ENCODE results near the gene FBN3.

The FBN3 gene

GRCh38 chr19:8087876-8088275, 61.5 kb downstream of the FBN3 start:
- no peak for DNase-seq

DNA sequence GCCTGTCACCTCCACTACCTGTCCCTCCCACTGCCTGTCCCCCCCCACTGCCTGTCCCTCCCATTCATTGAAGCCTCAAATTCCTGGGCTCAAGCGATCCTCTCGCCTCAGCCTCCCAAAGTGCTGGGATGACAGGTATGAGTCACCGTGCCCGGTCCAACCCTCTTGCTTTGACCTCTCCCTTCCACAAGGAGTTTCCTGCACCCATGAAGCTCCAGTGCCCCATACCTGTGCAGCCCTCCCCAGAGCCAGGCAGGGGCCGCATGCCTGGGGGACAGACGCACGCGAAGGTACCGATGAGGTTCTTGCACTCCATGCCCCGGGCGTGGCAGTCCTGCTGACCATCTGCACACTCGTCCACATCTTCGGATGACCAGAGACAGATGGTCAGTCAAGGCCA, 62.5 kb downstream of the FBN3 start:
- no peak for DNase-seq

- no peak for DNase-seq
Measured at GRCh38 chr19:8085598-8086408, 63.6 kb downstream of the FBN3 start.

DNA sequence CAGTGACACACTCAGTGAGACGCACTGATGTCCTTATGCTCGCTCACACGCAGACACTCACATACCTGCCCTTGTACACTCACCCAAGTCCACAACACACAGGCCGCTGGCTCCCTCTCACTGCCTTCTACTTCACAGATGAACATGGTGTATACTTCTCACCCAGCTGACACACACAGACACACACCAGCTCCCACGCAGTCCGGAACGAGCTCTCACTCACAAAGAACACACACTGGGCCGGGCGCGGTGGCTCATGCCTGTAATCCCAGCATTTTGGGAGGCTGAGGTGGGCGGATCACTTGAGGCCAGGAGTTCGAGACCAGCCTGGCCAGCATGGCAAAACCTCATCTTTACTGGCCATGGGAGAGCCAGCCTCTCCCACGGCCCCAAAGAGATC, 65.2 kb downstream of the FBN3 start:
- DNase-seq = no peak

DNA sequence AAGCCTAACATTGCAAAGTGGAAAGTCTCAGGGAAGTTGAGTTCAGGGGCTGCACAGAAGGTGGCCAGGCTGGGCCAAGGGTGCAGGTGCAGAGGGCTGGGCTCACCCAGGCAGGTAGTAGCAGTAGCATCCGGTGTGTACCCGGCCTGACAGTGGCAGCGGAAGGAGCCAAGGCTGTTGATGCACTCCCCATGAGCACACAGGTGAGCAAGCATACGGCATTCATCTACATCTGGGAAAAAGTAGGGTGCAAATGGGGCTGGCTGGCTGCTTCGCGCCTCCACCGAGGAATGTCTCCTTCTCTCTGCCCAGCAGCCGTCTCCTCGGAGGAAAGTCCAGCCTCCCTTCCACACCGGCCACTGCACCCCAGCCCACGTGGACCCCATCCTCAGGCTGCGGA, 66.3 kb downstream of the FBN3 start:
- DNase-seq = no peak

GRCh38 chr19:8081569-8082550, 67.5 kb downstream of the FBN3 start:
- DNase-seq = no peak

- DNase-seq = no peak
Measured at GRCh38 chr19:8080832-8081231, 68.6 kb downstream of the FBN3 start.

GRCh38 chr19:8079988-8080387, 69.4 kb downstream of the FBN3 start:
- DNase-seq = no peak

DNA sequence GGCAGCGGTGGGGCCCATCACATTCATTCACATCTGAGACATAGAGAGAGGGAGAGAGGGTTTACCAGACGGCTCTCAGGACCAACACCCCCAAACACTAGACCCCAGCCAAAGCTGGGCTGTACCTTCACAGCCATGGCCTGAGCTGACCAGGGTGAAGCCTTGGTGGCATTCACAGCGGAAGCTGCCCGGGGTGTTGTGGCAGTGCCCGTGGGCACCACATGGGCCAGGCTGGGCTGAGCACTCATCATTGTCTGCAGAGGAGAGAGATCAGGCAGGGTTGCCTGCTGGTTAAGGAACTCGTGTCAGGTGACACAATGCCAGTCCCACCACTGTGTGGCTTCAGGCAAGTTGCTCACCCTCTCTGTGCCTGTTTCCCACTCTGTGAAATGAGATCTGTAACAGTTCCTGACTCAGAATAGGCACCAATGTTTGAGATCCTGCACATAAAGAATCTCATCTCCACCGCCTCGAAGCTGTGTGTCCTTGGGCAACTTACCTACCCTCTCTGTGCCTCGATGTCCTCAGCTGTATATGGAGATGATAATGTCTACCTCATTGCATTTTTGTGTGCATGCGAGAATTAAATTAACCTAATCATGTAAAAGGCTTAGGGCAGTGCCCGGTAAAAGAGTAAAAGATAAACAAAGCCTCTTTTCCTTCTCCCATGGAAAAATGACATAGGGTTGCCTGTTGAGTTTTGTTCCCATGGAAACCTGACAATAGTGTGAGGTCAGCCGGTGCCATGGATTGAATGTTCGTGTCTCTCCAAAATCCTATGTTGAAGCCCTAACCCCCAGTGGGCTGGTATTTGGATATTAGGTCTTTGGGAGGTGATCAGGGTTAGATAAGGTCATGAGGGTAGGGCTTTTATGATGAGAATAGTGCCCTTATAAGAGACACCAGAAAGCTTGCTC, 74.0 kb downstream of the FBN3 start:
- DNase-seq = no peak

GRCh38 chr19:8074501-8074900, 74.9 kb downstream of the FBN3 start:
- DNase-seq = no peak

DNA sequence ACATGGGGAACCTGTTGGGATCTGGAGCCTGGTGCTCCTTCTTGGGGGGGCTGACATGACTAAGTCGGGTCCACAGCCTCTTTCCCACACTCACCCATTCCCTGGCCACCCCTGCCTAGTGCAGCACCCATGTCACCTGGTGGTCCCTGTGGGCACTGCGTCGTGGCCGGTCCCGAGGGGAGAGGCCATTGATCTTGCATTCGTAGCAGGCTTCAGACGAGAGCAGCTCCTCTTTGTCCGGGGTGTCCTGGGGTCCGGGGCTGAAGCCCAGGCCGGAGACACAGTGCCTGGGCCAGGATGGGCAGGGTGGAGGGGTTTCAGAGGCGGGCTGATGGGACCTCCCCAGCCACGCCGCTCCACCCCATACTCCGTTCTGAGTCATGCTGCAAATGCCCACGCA, 77.5 kb downstream of the FBN3 start:
- no peak for DNase-seq

- no peak for DNase-seq
Measured at GRCh38 chr19:8069096-8069973, 80.1 kb downstream of the FBN3 start.

- no peak for DNase-seq
Measured at GRCh38 chr19:8065875-8066261, 83.5 kb downstream of the FBN3 start.

GRCh38 chr19:8064911-8065874, 84.2 kb downstream of the FBN3 start:
- DNase-seq = no peak

DNA sequence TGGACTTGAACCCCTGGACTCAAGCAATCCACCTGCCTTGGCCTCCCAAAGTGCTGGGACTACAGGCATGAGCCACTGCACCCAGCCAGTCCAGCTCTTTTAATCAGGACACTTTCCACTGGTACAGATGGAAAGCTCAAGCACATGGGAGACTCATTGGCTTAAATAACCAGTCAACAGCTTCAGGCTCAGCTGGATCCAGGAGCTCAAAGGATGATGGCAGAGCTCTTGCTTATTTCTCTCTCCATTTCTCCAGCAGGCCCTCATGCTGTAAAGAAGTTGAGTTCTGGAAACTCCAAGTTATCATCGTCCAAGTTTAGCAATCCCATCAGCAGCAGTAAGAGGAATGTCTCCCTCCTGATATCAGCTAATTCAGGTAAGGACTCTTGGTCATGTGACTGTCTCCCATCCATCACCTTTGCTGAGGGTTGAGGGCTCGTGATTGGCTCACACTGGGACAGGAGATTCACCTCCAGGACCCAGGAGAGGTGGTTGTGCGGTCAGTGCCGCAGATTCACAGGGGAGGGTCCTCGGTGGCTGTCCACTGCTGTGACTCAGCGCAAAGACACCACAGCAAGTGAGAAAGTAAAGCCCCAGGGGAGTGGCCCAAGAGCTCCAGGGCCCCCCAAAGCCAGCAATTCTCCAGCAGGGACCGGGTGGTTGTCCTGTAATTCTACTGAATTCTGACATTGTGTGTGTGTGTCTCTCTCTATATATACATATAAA, 91.7 kb downstream of the FBN3 start:
- DNase-seq = no peak

- no peak for DNase-seq
Measured at GRCh38 chr19:8056533-8056932, 92.9 kb downstream of the FBN3 start.

GRCh38 chr19:8054169-8054568, 95.2 kb downstream of the FBN3 start:
- DNase-seq = no peak

DNA sequence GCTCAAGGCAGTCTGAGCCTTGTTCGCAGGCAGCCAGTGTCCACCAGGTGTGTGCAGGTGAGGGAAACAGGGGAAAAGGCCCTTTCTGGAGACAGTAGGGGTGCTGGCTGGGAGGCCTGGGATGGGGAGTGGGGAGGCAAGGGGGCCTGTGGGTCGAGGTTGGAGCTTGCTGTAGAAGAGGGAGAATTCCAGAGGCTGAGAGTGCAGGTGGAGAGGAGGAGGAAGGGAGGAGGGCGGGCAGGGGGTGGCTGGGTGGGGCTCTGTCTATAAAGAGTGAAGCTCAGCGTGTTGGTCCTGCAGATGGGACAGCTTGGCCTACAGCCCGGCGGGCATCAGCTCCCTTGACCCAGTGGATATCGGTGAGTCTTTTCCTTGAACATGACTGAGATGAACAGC, 96.9 kb downstream of the FBN3 start, which contains the start of gene CCL25:
TSS of gene CCL25 (plus strand) at position 297 of the 396 bp plus-strand sequence. CDS start 290 bp downstream, outside the sequence.
- DNase-seq = no peak

DNA sequence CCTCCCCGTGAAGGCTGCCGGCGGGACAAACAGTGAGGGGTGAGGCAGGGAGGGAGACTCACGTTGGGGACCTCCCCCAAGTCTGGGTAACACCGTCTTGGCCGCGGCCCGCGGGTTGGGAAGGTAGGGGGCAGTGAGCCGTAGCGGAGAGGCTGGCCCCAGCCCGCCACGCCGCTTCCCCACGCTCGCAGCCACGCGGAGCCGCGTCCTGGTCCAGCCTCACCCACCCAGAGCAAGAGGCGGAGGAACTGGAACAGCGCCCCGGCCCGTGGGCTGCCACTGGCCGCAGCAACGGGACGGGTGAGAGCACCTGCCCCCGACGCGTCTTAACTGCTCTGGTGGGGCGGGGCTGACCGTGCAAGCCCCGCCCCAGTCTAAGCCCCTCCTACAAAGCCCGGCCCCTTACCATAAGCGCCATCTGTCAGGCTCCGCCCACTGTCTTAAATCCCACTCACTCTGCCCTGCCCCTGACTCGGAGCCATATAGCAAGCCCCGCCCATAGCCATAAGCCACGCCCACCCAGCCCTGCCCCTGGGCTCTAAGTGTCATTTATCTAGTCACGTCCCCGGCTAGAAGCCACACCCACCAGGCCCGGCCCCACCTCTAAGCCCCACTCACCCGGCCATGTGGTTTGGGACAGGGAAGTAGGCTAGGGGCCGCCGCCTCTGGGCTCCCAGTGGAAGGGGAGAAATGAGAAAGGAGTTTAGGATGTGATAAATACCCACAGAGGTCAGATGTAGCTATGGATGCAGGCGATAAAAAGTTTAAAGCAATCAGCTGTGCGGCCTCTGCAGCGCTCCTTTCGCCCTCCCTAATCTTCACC, 98.9 kb downstream of the FBN3 start:
- peak; percentile 1 for DNase-seq
